HepG2 (cell line): ENCODE data around the gene SLIRP. TPM values are rescaled to one million over a fixed set of nuclear protein-coding genes. Genes with fewer than 3 reads are reported as not detected.
A peak's percentile ranks its signal among the peaks of the same experiment; 100 is the strongest.

ENCODE experiments used
- AHR ChIP-seq: IDR thresholded peaks from 2 replicates; pipeline ENCODE4 v1.6.1; 2018; ENCODE audit warnings: missing genetic modification reagents, missing compliant biosample characterization
- DNMT1 ChIP-seq: sonication (generic); formaldehyde crosslinking; IDR thresholded peaks from 2 replicates; pipeline ENCODE4 v1.5.1; 2020; ENCODE audit warnings: mild to moderate bottlenecking, missing genetic modification reagents
- RFX5 ChIP-seq: IDR thresholded peaks from 2 replicates; pipeline ENCODE4 v1.6.1; 2011; ENCODE audit warnings: low read depth, low read length, improper control_type of control experiment
- SALL1 ChIP-seq: sonication (generic); formaldehyde crosslinking; IDR thresholded peaks from 2 replicates; pipeline ENCODE4 v1.8.0; 2022; ENCODE audit warnings: mild to moderate bottlenecking, missing genetic modification reagents
- SRSF1 ChIP-seq: fragments of 200-400 bp; formaldehyde crosslinking; optimal IDR thresholded peaks from 2 replicates; pipeline ENCODE3; 2017; ENCODE audit warnings: mild to moderate bottlenecking, low read depth, low read length, moderate library complexity
- ZBTB38 ChIP-seq: sonication (generic); formaldehyde crosslinking; IDR thresholded peaks from 2 replicates; pipeline ENCODE4 v1.5.1; 2020; ENCODE audit warnings: mild to moderate bottlenecking, missing genetic modification reagents
- ZNF124 ChIP-seq: sonication (generic); formaldehyde crosslinking; IDR thresholded peaks from 2 replicates; pipeline ENCODE4 v1.4.0; 2020; ENCODE audit warnings: missing genetic modification reagents
- ZNF335 ChIP-seq: sonication (generic); formaldehyde crosslinking; IDR thresholded peaks from 2 replicates; pipeline ENCODE4 v1.4.0; 2020; ENCODE audit warnings: missing genetic modification reagents
- ZNF33A ChIP-seq: sonication (generic); formaldehyde crosslinking; IDR thresholded peaks from 2 replicates; pipeline ENCODE4 v1.5.1; 2020; ENCODE audit warnings: missing genetic modification reagents, mild to moderate bottlenecking, moderate library complexity, borderline replicate concordance
- ZNF652 ChIP-seq: IDR thresholded peaks from 2 replicates; pipeline ENCODE4 v1.6.1; 2016; ENCODE audit warnings: low read depth, borderline replicate concordance
- ZNF737 ChIP-seq: sonication (generic); formaldehyde crosslinking; IDR thresholded peaks from 2 replicates; pipeline ENCODE4 v1.5.0; 2020; ENCODE audit warnings: missing genetic modification reagents, mild to moderate bottlenecking, borderline replicate concordance
- polyA plus RNA-seq, 8 experiments: library from polyadenylated mRNA; depleted of rRNA in 3 of 8; stranded (reverse) in 7 of 8; unstranded in 1 of 8; fragments of >200 nt; fragmentation: Illumina TruSeq in 4 of 8; extraction: Trizol in 4 of 8; gene quantifications; 2 replicates each; pipeline versions ENCODE4 v1.2.1 to v1.2.3, GENCODE V29; 2011 to 2016; ENCODE audit warnings: low read depth in 4 of 8, missing spikeins in 1 of 8, mixed read lengths in 1 of 8; ENCODE audit not compliant: insufficient read depth in 1 of 8
- total RNA-seq, 5 experiments: library from RNA; depleted of rRNA; stranded (reverse); fragments of >200 nt; fragmentation: Illumina TruSeq; extraction: Trizol; gene quantifications; 2 replicates each; pipeline ENCODE4 v1.2.3, GENCODE V29; 2016; ENCODE audit warnings: low read depth in 1 of 5
- TF ChIP-seq, protein P1 (sequence below): sonication (generic); formaldehyde crosslinking; IDR thresholded peaks from 2 replicates; pipeline ENCODE4 v1.4.0; 2020; ENCODE audit warnings: missing genetic modification reagents, mild to moderate bottlenecking, borderline replicate concordance
- TF ChIP-seq, protein P2 (sequence below): sonication (generic); formaldehyde crosslinking; IDR thresholded peaks from 2 replicates; pipeline ENCODE4 v1.5.0; 2020; ENCODE audit warnings: mild to moderate bottlenecking, missing genetic modification reagents, borderline replicate concordance
- TF ChIP-seq, protein P3 (sequence below): sonication (generic); formaldehyde crosslinking; IDR thresholded peaks from 2 replicates; pipeline ENCODE4 v1.5.0; 2020; ENCODE audit warnings: missing genetic modification reagents
- TF ChIP-seq, protein P4 (sequence below): IDR thresholded peaks from 2 replicates; pipeline ENCODE4 v1.4.0; 2020; ENCODE audit warnings: mild to moderate bottlenecking, missing genetic modification reagents

SLIRP gene
- total and polyA plus RNA-seq, 2 of the 13 experiments (the other 11 are each of a cell fraction or from before 2014, with no cell fraction given): 281 to 548 TPM

DNA sequence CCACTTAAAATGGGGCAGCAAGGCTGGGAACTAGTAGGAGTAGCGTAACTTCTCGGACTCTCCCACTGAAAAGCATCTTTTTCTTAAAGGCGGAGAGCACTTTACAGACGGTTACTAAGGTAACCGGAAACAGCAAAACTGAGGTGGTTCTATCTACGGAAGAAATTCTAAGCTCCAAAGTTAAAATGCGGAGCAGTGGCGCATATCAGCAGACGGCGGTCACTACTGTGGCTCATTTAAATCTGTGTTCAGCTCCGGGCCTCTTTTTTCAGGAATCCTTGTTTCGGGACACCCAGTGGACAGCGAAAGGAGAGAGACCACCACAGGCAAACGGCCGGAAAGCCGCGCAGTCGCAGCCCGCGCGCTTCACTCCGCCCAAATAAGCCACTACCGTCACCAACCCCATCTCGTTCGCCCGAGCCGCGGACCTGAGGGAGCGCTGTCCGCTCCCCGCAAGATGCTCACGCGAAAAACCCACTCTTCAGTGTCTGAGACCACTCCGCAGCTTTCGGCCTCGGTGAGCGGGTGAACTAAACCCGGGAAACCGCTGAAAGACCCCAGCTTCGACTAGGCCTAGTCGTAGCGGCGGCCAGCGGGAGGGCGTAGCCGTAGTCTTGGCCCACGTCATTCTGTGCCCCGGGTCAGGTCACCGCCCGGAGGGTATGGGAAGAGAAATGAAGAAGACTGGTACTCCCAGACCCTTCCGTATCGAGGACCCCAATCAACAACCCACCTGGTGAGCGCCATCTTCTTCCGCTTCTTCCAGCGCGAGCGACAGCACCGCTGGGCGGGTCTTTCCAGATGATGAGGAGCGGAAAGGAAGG is 52.7 kb downstream of the SLIRP start, which contains the start of gene SNW1 (continued):
- TF ChIP-seq, protein P1, sequence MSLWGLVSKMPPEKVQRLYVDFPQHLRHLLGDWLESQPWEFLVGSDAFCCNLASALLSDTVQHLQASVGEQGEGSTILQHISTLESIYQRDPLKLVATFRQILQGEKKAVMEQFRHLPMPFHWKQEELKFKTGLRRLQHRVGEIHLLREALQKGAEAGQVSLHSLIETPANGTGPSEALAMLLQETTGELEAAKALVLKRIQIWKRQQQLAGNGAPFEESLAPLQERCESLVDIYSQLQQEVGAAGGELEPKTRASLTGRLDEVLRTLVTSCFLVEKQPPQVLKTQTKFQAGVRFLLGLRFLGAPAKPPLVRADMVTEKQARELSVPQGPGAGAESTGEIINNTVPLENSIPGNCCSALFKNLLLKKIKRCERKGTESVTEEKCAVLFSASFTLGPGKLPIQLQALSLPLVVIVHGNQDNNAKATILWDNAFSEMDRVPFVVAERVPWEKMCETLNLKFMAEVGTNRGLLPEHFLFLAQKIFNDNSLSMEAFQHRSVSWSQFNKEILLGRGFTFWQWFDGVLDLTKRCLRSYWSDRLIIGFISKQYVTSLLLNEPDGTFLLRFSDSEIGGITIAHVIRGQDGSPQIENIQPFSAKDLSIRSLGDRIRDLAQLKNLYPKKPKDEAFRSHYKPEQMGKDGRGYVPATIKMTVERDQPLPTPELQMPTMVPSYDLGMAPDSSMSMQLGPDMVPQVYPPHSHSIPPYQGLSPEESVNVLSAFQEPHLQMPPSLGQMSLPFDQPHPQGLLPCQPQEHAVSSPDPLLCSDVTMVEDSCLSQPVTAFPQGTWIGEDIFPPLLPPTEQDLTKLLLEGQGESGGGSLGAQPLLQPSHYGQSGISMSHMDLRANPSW (CRISPR knock-in tag): 0 out of 2 replicates have a peak, but pooled peaks have one; percentile 10
- TF ChIP-seq DNMT1 (CRISPR knock-in tag) (0 out of 2 replicates have a peak, but pooled peaks have one; percentile 51), AHR (CRISPR knock-in tag) (peak; percentile 20; the same call in 1 of the 2 replicates), ZNF652 (CRISPR knock-in tag) (0 out of 2 replicates have a peak, but pooled peaks have one; percentile 11), SRSF1 (peak; percentile 55), ZNF124 (CRISPR knock-in tag) (peak; percentile 77; the same call in 1 of the 2 replicates), ZBTB38 (CRISPR knock-in tag) (0 out of 2 replicates have a peak, but pooled peaks have one; percentile 60), ZNF33A (0 out of 2 replicates have a peak, but pooled peaks have one; percentile 68), RFX5 (no peak), SALL1 (CRISPR knock-in tag) (peak; percentile 83), ZNF737 (CRISPR knock-in tag) (0 out of 2 replicates have a peak, but pooled peaks have one; percentile 35), ZNF335 (peak; percentile 74; the same call in 1 of the 2 replicates)
- TF ChIP-seq, protein P2, sequence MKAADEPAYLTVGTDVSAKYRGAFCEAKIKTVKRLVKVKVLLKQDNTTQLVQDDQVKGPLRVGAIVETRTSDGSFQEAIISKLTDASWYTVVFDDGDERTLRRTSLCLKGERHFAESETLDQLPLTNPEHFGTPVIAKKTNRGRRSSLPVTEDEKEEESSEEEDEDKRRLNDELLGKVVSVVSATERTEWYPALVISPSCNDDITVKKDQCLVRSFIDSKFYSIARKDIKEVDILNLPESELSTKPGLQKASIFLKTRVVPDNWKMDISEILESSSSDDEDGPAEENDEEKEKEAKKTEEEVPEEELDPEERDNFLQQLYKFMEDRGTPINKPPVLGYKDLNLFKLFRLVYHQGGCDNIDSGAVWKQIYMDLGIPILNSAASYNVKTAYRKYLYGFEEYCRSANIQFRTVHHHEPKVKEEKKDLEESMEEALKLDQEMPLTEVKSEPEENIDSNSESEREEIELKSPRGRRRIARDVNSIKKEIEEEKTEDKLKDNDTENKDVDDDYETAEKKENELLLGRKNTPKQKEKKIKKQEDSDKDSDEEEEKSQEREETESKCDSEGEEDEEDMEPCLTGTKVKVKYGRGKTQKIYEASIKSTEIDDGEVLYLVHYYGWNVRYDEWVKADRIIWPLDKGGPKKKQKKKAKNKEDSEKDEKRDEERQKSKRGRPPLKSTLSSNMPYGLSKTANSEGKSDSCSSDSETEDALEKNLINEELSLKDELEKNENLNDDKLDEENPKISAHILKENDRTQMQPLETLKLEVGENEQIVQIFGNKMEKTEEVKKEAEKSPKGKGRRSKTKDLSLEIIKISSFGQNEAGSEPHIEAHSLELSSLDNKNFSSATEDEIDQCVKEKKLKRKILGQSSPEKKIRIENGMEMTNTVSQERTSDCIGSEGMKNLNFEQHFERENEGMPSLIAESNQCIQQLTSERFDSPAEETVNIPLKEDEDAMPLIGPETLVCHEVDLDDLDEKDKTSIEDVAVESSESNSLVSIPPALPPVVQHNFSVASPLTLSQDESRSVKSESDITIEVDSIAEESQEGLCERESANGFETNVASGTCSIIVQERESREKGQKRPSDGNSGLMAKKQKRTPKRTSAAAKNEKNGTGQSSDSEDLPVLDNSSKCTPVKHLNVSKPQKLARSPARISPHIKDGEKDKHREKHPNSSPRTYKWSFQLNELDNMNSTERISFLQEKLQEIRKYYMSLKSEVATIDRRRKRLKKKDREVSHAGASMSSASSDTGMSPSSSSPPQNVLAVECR: peak; percentile 87
- TF ChIP-seq, protein P3, sequence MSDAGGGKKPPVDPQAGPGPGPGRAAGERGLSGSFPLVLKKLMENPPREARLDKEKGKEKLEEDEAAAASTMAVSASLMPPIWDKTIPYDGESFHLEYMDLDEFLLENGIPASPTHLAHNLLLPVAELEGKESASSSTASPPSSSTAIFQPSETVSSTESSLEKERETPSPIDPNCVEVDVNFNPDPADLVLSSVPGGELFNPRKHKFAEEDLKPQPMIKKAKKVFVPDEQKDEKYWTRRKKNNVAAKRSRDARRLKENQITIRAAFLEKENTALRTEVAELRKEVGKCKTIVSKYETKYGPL (CRISPR knock-in tag): peak; percentile 25; the same call in 1 of the 2 replicates
- TF ChIP-seq, protein P4, sequence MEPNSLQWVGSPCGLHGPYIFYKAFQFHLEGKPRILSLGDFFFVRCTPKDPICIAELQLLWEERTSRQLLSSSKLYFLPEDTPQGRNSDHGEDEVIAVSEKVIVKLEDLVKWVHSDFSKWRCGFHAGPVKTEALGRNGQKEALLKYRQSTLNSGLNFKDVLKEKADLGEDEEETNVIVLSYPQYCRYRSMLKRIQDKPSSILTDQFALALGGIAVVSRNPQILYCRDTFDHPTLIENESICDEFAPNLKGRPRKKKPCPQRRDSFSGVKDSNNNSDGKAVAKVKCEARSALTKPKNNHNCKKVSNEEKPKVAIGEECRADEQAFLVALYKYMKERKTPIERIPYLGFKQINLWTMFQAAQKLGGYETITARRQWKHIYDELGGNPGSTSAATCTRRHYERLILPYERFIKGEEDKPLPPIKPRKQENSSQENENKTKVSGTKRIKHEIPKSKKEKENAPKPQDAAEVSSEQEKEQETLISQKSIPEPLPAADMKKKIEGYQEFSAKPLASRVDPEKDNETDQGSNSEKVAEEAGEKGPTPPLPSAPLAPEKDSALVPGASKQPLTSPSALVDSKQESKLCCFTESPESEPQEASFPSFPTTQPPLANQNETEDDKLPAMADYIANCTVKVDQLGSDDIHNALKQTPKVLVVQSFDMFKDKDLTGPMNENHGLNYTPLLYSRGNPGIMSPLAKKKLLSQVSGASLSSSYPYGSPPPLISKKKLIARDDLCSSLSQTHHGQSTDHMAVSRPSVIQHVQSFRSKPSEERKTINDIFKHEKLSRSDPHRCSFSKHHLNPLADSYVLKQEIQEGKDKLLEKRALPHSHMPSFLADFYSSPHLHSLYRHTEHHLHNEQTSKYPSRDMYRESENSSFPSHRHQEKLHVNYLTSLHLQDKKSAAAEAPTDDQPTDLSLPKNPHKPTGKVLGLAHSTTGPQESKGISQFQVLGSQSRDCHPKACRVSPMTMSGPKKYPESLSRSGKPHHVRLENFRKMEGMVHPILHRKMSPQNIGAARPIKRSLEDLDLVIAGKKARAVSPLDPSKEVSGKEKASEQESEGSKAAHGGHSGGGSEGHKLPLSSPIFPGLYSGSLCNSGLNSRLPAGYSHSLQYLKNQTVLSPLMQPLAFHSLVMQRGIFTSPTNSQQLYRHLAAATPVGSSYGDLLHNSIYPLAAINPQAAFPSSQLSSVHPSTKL: peak; percentile 62
